ENCODE data around the gene NAA38.

The NAA38 gene

GRCh38 chr17:7831233-7831632 lies 26.1 kb downstream of the NAA38 start:
- no peak overlapping the region for H3K4me3 ChIP-seq (replicated peaks; ENCODE audit: low read depth, low read length)
- no peak for TF ChIP-seq CTCF (IDR thresholded peaks at IDR 0.05; ENCODE audit: low read depth, low read length, missing control alignments)
- DNase-seq (ENCODE audit: extremely low read depth, low read depth), result no peak

GRCh38 chr17:7830616-7831015 lies 26.7 kb downstream of the NAA38 start:
- no peak overlapping the region for H3K4me3 ChIP-seq (replicated peaks; ENCODE audit: low read depth, low read length)
- no peak for TF ChIP-seq CTCF (IDR thresholded peaks at IDR 0.05; ENCODE audit: low read depth, low read length, missing control alignments)
- DNase-seq (ENCODE audit: extremely low read depth, low read depth), result no peak

- no peak for DNase-seq (ENCODE audit: extremely low read depth, low read depth)
- no peak overlapping the region for H3K4me3 ChIP-seq (replicated peaks; ENCODE audit: low read depth, low read length)
- TF ChIP-seq CTCF (IDR thresholded peaks at IDR 0.05; ENCODE audit: low read depth, low read length, missing control alignments), result no peak
These were observed 32.0 kb downstream of the NAA38 start for GRCh38 chr17:7825206-7825990.

DNA sequence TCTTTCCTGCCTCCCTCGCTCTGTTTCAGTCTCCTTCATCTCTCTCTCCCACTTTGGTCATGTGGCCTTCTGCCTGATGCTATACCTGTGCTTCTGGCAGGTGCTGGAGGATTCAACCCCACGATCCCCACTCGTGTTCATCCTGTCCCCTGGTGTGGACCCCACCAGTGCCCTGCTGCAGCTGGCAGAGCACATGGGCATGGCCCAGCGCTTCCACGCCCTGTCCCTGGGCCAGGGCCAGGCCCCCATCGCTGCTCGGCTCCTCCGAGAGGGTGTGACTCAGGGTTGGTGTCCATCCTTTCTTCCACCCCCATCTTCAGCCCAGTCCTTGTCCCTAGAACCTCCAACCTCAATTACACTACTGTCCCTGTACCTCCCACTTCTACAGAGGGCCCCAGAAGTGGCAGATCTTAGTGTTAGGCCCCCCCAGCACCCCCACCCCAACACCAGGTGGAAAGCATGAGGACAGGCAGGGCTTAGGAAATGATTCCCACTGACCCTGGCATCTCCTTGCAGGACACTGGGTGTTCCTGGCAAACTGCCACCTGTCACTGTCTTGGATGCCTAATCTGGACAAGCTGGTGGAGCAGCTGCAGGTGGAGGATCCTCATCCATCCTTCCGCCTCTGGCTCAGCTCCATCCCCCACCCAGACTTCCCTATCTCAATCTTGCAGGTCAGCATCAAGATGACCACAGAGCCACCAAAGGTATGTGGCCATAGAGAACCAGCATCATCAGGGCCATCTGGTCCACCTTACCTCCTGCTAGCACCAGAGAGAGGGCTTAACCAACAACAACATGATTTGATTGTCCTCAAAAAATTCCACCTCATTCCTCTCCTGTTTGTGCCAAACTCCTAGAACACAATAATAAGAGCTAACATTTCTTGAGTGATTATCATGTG lies 33.1 kb downstream of the NAA38 start:
- no peak for TF ChIP-seq CTCF (IDR thresholded peaks at IDR 0.05; ENCODE audit: low read depth, low read length, missing control alignments)
- DNase-seq (ENCODE audit: extremely low read depth, low read depth), result no peak
- no peak overlapping the region for H3K4me3 ChIP-seq (replicated peaks; ENCODE audit: low read depth, low read length)

GRCh38 chr17:7823581-7824001 lies 33.8 kb downstream of the NAA38 start:
- no peak for DNase-seq (ENCODE audit: extremely low read depth, low read depth)
- no peak for TF ChIP-seq CTCF (IDR thresholded peaks at IDR 0.05; ENCODE audit: low read depth, low read length, missing control alignments)
- no peak overlapping the region for H3K4me3 ChIP-seq (replicated peaks; ENCODE audit: low read depth, low read length)

DNA sequence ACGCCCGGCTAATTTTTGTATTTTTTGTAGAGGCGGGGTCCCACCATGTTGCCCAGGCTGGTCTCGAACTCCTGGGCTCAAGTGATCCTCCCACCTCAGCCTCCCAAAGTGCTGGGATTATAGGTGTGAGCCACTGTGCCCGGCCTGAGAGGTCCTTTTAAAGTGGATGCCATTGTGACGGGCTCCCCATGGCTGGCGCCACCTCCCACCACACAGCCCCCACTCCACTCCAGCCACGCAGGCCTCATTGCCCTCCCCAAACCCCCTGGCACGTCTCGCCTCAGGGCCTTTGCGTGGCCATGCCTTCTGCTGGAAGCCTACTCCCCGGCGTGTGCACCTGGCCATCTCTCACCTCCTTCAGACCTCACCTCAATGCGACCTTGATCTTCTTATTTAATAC lies 35.2 kb downstream of the NAA38 start:
- no peak for DNase-seq (ENCODE audit: extremely low read depth, low read depth)
- TF ChIP-seq CTCF (IDR thresholded peaks at IDR 0.05; ENCODE audit: low read depth, low read length, missing control alignments), result no peak
- H3K4me3 ChIP-seq (replicated peaks; ENCODE audit: low read depth, low read length), result no peak overlapping the region

All from HFF-Myc (cell line).